Measurements from ENCODE around the gene MBOAT1. TPM values are rescaled to one million over a fixed set of nuclear protein-coding genes. Genes with fewer than 3 reads are reported as not detected.
"Not testable (repeated sequence)": the region's sequence is repeated elsewhere in the genome, so short reads cannot be mapped to it uniquely, and the experiment has no call there.

Gene MBOAT1
- total RNA-seq, 1 experiment from 2014 or later, result 39.9 TPM

DNA sequence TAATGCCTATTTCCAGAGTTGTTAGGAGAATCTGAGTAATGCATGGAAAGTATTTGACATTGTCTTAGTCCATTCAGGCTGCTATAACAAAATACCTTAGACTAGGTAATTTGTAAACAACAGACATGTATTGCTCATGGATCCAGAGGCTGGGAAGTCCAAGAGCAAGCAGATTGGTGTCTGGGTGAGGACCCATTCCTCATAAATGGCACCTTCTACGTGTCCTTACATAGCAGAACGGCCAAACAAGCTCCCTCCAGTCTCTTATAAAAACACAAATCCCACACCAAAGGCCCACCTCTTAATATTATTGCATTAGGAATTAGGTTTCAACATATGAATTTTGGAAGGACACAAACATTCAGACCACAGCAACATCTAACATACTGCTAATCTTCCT is 30.2 kb downstream of the MBOAT1 start:
- Mint-ChIP-seq H3K9me3 (ENCODE audit: low read depth, unreplicated experiment) (no peaks in the 10 kb centered on the region), H3K4me1 (ENCODE audit: low read depth, unreplicated experiment) (peaks cover 26% of the 10 kb centered on the region), H3K4me3 (ENCODE audit: low read depth, unreplicated experiment) (no peak overlapping the region), H3K36me3 (ENCODE audit: insufficient read depth, unreplicated experiment) (no peaks in the 10 kb centered on the region), H3K27ac (ENCODE audit: unreplicated experiment) (no peak overlapping the region), H3K27me3 (ENCODE audit: unreplicated experiment) (no peaks in the 10 kb centered on the region)
- CTCF ChIA-PET, result interaction anchor here (1.1 kb wide), 1 partner anchor 56 kb away, joined by 3 read pairs; no protein-coding TSS in a partner anchor
- no TSS peak for BruUV-seq (replicated peaks)
- TF ChIP-seq, protein P1, sequence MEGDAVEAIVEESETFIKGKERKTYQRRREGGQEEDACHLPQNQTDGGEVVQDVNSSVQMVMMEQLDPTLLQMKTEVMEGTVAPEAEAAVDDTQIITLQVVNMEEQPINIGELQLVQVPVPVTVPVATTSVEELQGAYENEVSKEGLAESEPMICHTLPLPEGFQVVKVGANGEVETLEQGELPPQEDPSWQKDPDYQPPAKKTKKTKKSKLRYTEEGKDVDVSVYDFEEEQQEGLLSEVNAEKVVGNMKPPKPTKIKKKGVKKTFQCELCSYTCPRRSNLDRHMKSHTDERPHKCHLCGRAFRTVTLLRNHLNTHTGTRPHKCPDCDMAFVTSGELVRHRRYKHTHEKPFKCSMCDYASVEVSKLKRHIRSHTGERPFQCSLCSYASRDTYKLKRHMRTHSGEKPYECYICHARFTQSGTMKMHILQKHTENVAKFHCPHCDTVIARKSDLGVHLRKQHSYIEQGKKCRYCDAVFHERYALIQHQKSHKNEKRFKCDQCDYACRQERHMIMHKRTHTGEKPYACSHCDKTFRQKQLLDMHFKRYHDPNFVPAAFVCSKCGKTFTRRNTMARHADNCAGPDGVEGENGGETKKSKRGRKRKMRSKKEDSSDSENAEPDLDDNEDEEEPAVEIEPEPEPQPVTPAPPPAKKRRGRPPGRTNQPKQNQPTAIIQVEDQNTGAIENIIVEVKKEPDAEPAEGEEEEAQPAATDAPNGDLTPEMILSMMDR (IDR thresholded peaks at IDR 0.05; ENCODE audit: unreplicated experiment), result no peak
- no peak for DNase-seq
- intact Hi-C loops (cut with micrococcal nuclease; ENCODE audit: unreplicated experiment), result no loop called here

DNA sequence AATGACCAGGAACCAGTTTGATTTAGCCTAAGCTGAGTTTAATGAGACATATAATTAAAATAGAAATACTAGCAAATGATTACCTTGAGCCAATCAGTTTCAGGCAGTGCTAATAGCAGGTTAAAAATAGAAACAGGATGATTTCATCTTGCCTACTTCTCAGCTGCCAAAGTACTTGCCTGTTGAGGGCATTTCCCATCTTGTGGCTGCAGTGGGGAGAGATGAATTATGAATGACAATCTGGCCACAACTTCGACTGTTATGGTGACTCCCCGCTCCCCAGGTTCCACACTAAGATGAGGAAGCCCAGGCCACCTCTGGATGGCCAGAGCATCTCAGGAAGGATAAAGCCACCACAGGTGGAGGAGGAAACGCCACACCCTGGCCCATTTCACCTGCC is 31.3 kb downstream of the MBOAT1 start:
- TF ChIP-seq, protein P1 (IDR thresholded peaks at IDR 0.05; ENCODE audit: unreplicated experiment), result no peak
- intact Hi-C loops (cut with micrococcal nuclease; ENCODE audit: unreplicated experiment), result no loop called here
- BruUV-seq (replicated peaks), result no TSS peak
- CTCF ChIA-PET, result interaction anchor here (0.5 kb wide), 1 partner anchor 1586 kb away, joined by 3 read pairs; no protein-coding TSS in a partner anchor
- Mint-ChIP-seq H3K27me3 (ENCODE audit: unreplicated experiment) (no peaks in the 10 kb centered on the region), H3K9me3 (ENCODE audit: low read depth, unreplicated experiment) (no peaks in the 10 kb centered on the region), H3K27ac (ENCODE audit: unreplicated experiment) (no peak overlapping the region), H3K4me1 (ENCODE audit: low read depth, unreplicated experiment) (peaks cover 26% of the 10 kb centered on the region), H3K36me3 (ENCODE audit: insufficient read depth, unreplicated experiment) (no peaks in the 10 kb centered on the region), H3K4me3 (ENCODE audit: low read depth, unreplicated experiment) (no peak overlapping the region)
- DNase-seq, result no peak

DNA sequence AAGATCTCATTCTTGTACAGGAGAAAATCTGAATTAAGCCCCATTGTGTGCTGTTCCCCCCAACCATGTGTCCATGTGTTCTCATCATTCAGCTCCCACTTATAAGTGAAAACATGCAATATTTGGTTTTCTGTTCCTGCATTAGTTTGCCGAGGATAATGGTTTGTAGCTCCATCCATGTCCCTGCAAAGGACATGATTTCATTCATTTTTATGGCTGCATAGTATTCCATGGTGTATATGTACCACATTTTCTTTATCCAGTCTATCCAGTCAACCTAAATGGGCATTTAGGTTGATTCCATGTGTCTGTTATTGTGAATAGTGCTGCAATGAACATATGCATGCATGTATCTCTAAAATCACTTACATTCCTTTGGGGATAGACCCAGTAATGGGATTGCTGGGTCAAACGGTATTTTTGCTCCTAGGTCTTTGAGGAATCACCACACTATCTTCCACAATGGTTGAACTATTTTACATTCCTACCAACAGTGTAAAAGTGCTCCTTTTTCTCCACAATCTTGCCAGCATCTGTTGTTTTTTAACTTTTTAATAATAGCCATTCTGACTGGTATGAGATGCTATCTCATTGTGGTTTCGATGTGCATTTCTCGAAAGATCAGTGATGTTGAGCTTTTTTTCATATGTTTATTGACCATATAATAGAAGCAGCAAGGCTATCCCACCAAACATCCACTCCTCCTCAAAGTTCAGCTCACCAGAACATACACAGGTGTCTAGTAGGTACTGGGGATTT is 32.8 kb downstream of the MBOAT1 start:
- H3K27ac Mint-ChIP-seq (ENCODE audit: unreplicated experiment); H3K4me3 Mint-ChIP-seq (ENCODE audit: low read depth, unreplicated experiment); DNase-seq; H3K27me3 Mint-ChIP-seq (ENCODE audit: unreplicated experiment); CTCF ChIA-PET; BruUV-seq (replicated peaks); H3K36me3 Mint-ChIP-seq (ENCODE audit: insufficient read depth, unreplicated experiment); H3K9me3 Mint-ChIP-seq (ENCODE audit: low read depth, unreplicated experiment); intact Hi-C loops (cut with micrococcal nuclease; ENCODE audit: unreplicated experiment): not testable (repeated sequence)
- H3K4me1 Mint-ChIP-seq (ENCODE audit: low read depth, unreplicated experiment), result peaks cover 26% of the 10 kb centered on the region

DNA sequence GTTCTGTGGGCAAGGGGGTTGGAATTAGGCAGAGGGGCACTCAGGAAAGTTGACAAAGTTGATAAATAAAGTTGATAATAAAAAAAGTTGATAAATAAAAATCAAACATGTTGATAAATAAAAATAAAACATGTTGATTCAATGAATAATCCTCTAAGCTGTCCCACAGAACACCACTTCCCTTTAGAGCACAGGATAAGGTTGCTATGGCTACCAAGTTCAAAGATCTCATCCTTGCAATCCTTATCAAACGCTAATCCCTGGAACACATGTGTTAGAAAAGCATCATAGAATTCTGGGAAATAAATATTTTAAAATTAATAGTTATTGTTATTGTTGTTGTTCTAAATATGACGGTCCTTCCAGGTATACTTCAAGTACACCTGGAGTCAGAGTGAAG is 33.9 kb downstream of the MBOAT1 start:
- intact Hi-C loops (cut with micrococcal nuclease; ENCODE audit: unreplicated experiment), result no loop called here
- BruUV-seq (replicated peaks), result no TSS peak
- CTCF ChIA-PET, result no interaction called here
- TF ChIP-seq, protein P1 (IDR thresholded peaks at IDR 0.05; ENCODE audit: unreplicated experiment), result no peak
- Mint-ChIP-seq H3K36me3 (ENCODE audit: insufficient read depth, unreplicated experiment) (no peaks in the 10 kb centered on the region), H3K4me3 (ENCODE audit: low read depth, unreplicated experiment) (no peak overlapping the region), H3K4me1 (ENCODE audit: low read depth, unreplicated experiment) (peaks cover 18% of the 10 kb centered on the region), H3K9me3 (ENCODE audit: low read depth, unreplicated experiment) (no peaks in the 10 kb centered on the region), H3K27me3 (ENCODE audit: unreplicated experiment) (no peaks in the 10 kb centered on the region), H3K27ac (ENCODE audit: unreplicated experiment) (no peak overlapping the region)
- no peak for DNase-seq

DNA sequence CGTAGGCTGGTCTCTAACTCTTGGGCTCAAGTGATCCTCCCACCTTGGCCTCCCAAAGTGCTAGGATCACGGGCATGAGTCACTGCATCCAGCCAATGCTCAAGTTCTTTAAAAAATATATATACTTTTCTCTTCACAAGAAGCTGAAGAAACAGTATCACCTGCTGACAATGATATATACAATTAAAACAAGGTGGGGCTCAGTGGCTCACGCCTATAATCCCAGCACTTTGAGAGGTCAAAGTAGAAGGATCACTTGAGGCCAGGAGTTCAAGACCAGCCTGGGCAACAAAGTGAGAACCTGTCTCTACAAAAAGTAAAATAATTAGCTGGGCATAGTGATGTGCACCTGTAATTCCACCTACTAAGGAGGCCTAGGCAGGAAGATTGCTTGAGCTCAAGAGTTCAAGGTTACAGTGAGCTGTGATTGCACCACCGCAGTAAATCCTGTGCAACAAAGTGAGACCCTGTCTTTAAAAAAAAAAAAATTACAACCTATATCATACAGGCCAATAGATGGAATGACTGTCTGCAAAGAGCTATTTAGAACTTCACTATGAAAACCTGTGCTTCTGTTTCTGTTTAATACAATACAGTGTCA is 36.4 kb downstream of the MBOAT1 start:
- no peak overlapping the region for H3K27ac Mint-ChIP-seq (ENCODE audit: unreplicated experiment)
- no peaks in the 10 kb centered on the region for H3K27me3 Mint-ChIP-seq (ENCODE audit: unreplicated experiment)
- no peak overlapping the region for H3K4me3 Mint-ChIP-seq (ENCODE audit: low read depth, unreplicated experiment)
- CTCF ChIA-PET, result interaction anchor here (0.7 to 1.2 kb wide), 3 partner anchors 9 to 49 kb away, joined by 3 to 4 read pairs (median 4); no protein-coding TSS in a partner anchor
- no peaks in the 10 kb centered on the region for H3K9me3 Mint-ChIP-seq (ENCODE audit: low read depth, unreplicated experiment)
- intact Hi-C loops (cut with micrococcal nuclease; ENCODE audit: unreplicated experiment), result no loop called here
- no peaks in the 10 kb centered on the region for H3K4me1 Mint-ChIP-seq (ENCODE audit: low read depth, unreplicated experiment)
- no peak for DNase-seq
- no peaks in the 10 kb centered on the region for H3K36me3 Mint-ChIP-seq (ENCODE audit: insufficient read depth, unreplicated experiment)
- TF ChIP-seq, protein P1 (IDR thresholded peaks at IDR 0.05; ENCODE audit: unreplicated experiment), result no peak
- BruUV-seq (replicated peaks), result no TSS peak

All from Calu3 (cell line).